Spleen (tissue), 7 donors: ENCODE data around the gene MUC2.

Experiments
- POLR2A ChIP-seq, 3 donors: fragments of 450-650 bp; IDR thresholded peaks; one replicate each; pipeline ENCODE4 v1.5.1; 2017; ENCODE audit warnings: antibody characterized with exemption in 3 of 3, mild to moderate bottlenecking in 1 of 3
- POLR2AphosphoS5 ChIP-seq, 3 donors: sonication (generic); formaldehyde crosslinking; IDR thresholded peaks; one replicate each; pipeline ENCODE4 v1.5.1; 2017; ENCODE audit warnings: antibody characterized with exemption in 3 of 3
- TF ChIP-seq, protein P1 (sequence below), 11 experiments: fragments of 200-600 bp in 7 of 11; fragments of 450-650 bp in 4 of 11; sonication (generic) in 4 of 11; IDR thresholded peaks in 8 of 11; conservative IDR thresholded peaks in 3 of 11; 1 replicate in 7 of 11; 2 replicates in 4 of 11; pipeline versions ENCODE4 v1.4.0 to v1.8.0; 2016 to 2021; ENCODE audit warnings: antibody characterized with exemption in 11 of 11, inconsistent platforms in 4 of 11, mild to moderate bottlenecking in 1 of 11
- donor health status: DM: no; HTN: no; CAD: no; lungs with moderate emphysema.
- donor health status: DM: no; HTN: no; CAD: no.
- donor health status: DM: no; HTN: no; CAD: no.

- no peak for TF ChIP-seq POLR2A (IDR thresholded peaks at IDR 0.05)
- TF ChIP-seq, protein P1, sequence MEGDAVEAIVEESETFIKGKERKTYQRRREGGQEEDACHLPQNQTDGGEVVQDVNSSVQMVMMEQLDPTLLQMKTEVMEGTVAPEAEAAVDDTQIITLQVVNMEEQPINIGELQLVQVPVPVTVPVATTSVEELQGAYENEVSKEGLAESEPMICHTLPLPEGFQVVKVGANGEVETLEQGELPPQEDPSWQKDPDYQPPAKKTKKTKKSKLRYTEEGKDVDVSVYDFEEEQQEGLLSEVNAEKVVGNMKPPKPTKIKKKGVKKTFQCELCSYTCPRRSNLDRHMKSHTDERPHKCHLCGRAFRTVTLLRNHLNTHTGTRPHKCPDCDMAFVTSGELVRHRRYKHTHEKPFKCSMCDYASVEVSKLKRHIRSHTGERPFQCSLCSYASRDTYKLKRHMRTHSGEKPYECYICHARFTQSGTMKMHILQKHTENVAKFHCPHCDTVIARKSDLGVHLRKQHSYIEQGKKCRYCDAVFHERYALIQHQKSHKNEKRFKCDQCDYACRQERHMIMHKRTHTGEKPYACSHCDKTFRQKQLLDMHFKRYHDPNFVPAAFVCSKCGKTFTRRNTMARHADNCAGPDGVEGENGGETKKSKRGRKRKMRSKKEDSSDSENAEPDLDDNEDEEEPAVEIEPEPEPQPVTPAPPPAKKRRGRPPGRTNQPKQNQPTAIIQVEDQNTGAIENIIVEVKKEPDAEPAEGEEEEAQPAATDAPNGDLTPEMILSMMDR (IDR thresholded peaks at IDR 0.05 in 8 of 11, conservative IDR thresholded peaks at IDR 0.05 in 3 of 11): no peak
- TF ChIP-seq POLR2AphosphoS5 (IDR thresholded peaks at IDR 0.05): peak in 2 of 3 donors; percentile 66 to 67
Measured at GRCh38 chr11:1033016-1033798, 41.5 kb upstream of the MUC2 start.
